Stimulated activated CD8-positive, alpha-beta memory T cell treated with anti-CD3 and anti-CD28 coated beads, Interleukin-7, amount 100 ng/mL, for 1 hour (primary cell): ENCODE results near the gene MMP1.

Experiments used
- DNase-seq, 2 donors: peaks; one replicate each; pipeline ENCODE4 v3.0.0-alpha.2; 2020; ENCODE audit warnings: low read depth in 2 of 2

Gene MMP1

DNA sequence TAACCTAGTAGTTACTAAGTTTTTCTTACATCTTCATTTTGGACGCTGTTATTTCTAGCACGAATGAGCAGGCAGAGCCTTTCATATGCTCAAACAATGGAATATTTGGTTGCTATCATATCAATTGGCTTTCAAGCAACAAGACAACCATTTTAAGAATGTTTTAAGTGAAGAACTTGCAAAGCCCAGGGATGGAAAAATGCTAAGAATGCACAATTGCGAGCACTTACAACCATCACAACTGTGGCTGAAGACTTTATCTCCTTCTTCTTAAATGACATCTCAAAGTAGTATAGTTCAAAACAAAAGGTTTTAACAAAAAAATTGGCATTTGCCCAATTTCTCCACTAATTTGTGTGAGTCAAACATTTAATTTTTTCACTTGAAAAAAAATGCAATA is 8.3 kb upstream of the MMP1 start:
- no peak for DNase-seq

DNA sequence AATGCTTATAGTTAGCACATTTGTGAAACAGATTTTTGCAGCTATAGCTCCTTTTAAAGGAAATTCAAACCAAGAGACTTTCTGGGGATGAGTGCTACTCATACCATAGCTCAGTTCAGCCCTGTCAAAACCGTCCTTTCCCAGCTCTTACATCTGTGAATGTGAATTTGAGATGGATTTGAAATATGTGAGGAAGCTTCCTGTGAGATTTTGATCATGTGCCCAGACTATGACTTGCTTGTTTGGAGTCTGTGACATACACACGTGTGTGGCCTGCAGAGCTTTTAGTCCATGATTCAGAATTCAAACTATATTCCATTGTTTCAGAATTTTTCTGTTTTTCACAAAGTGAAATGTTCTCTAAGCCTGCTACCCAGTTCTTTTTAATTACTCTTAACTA is 4.4 kb upstream of the MMP1 start:
- no peak for DNase-seq

DNA sequence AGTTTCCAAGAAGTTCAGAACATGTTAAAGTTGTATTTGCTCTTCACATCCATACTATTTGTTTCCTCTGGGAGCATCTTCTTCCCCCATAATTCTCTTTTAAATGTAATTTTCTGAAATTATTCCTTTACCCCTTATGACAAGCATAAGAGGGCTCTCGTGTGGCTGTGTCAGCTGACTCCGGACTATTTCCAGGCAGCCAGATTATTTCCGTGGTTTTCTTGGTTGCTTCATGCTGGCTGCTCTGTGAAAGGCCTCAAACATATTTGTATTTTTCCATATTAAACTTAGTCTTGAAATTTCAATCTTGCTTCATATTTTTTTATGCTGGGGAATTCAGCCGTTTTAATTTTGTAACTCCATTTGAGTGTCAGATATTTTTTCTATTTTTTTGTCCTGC is 2.8 kb upstream of the MMP1 start:
- no peak for DNase-seq

- no peak for DNase-seq
Measured at GRCh38 chr11:102799681-102800340, 1.9 kb upstream of the MMP1 start.

GRCh38 chr11:102794382-102794781 is 3.6 kb downstream of the MMP1 start:
- DNase-seq = no peak

DNA sequence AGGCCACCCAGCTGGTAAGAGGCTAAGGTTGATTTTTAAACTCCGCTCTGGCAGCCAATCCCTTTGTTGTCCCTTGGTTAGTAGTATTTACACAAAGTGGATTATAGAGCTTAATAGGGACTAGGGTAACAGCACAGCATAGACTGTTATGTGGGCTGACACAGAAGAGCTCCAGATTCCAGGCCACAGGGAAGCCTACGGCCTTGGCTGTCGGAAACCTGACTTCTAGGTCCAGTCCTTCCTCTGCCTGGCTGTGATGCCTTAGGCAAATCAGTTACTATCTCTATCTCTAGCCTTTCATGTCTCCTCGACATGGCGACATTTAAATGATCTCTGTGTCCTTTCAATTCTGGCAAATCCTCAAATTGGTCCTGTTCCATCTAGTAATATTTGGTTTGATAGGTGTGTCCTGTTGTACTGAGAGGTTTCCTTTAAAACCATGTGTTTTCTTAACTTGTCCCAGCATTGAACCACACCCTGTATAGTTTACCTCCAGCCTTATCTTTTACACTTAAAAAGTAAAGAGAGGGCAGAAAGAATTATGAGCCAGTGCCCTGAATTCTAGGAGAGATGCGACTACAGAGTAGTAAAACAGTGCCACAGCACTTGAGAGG is 4.2 kb downstream of the MMP1 start:
- no peak for DNase-seq

- DNase-seq = no peak
Measured at GRCh38 chr11:102792604-102793003, 5.4 kb downstream of the MMP1 start.

- no peak for DNase-seq
Measured at GRCh38 chr11:102791271-102792036, 6.5 kb downstream of the MMP1 start.

GRCh38 chr11:102788334-102788995 is 9.5 kb downstream of the MMP1 start:
- no peak for DNase-seq

- no peak for DNase-seq
Measured at GRCh38 chr11:102784380-102784779, 13.6 kb downstream of the MMP1 start.

GRCh38 chr11:102783720-102784119 is 14.2 kb downstream of the MMP1 start:
- DNase-seq = no peak

- DNase-seq = no peak
Measured at GRCh38 chr11:102783016-102783415, 14.9 kb downstream of the MMP1 start.

GRCh38 chr11:102781676-102782075 is 16.3 kb downstream of the MMP1 start:
- DNase-seq = no peak

DNA sequence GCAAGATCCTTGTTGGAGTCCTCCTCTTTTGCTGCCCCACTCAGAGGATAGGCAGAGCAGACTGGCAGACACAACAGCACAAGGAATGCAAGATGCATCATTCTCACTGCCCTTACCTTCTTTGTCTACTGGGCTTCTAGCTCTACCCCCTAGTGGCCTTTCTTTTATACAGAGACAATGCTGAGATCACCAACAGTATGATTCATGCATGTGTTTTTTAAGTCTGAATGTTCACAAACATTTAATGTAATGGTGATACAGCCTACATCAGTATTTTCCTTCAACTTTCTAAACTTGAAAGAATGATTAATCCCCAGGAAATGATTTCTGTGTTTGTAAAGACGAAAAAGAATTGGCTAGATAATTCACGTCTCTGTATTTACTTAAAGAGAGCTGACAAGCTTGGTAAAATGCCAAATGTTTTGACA is 17.5 kb downstream of the MMP1 start, which contains the start of gene MMP10:
Gene MMP10, minus strand, starts transcription at position 138 of the 428 bp plus-strand sequence. Its CDS starts 37 bp downstream, at position 101.
- no peak for DNase-seq

GRCh38 chr11:102776454-102776853 is 21.5 kb downstream of the MMP1 start:
- DNase-seq = no peak

DNA sequence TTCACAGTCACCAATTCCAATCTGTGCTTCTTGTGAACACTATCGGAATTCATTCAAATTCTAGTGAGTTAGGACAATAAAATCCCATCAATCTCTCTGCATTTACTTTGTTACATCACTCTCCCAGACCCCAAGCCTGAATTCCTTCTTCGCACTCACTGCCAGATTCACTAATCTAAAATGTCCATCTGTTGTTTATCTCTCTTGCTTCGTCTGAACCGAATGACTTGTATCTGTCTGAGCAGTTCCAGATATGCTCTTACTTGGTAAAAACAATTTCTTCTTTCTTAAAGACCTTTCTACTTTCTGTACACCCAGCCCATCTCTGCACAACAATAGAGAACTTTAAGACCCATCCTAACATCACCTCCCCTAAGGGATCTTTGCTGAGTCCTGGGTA is 24.6 kb downstream of the MMP1 start:
- DNase-seq = no peak

DNA sequence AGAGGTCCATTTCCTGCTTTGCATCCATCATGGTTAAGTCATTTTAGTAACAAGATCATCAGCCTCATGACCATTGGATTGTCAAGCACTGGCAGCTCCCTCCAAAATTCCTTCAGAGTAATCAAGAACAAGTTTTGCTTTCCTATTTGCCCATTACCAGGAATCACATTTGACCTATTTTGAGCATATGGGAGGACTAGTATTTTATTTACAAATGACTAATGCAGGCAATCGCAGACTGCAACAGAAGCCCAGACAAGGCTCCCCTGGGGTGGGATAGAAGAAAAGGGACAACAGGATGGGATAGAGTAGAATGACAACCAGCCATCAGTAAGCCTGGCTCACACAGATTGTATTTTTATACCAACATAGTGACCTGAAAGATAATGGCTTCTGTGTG is 26.6 kb downstream of the MMP1 start:
- no peak for DNase-seq

- DNase-seq = no peak
Measured at GRCh38 chr11:102770191-102770590, 27.8 kb downstream of the MMP1 start.

- DNase-seq = no peak
Measured at GRCh38 chr11:102767800-102768199, 30.2 kb downstream of the MMP1 start.

GRCh38 chr11:102763440-102763839 is 34.5 kb downstream of the MMP1 start:
- DNase-seq = no peak

DNA sequence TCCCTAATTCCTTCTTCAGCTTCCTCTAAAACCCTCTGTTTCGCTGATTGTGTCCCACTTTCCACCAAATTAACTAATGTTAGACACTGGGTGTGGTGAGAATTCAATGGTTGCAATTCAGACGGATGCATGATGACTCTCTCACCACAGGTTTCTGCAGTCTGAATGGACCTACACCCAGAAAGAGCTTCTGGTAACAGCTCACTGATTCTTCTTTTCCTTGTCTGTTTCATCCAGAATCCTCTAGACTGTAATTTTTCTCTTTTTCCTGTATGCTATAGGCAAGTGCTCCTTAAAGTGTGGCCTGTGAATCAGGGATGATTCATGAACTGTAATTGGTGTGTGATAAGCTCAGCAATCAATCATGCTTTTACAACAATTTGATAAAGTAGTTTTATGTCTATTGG is 35.6 kb downstream of the MMP1 start:
- no peak for DNase-seq

- DNase-seq = no peak
Measured at GRCh38 chr11:102761646-102762238, 36.2 kb downstream of the MMP1 start.
